Ishikawa (cell line): ENCODE data around the gene NUAK2.

ENCODE experiments used
- CEBPB ChIP-seq: IDR thresholded peaks from 2 replicates; pipeline ENCODE4 v1.6.1; 2012
- MAX ChIP-seq: IDR thresholded peaks from 2 replicates; pipeline ENCODE4 v1.6.1; 2012
- REST ChIP-seq: IDR thresholded peaks from 2 replicates; pipeline ENCODE4 v1.6.1; 2012; ENCODE audit warnings: low read depth, mild to moderate bottlenecking
- TCF12 ChIP-seq: IDR thresholded peaks from 2 replicates; pipeline ENCODE4 v1.6.1; 2012; ENCODE audit warnings: low read depth
- USF1 ChIP-seq: IDR thresholded peaks from 2 replicates; pipeline ENCODE4 v1.6.1; 2012

- TF ChIP-seq USF1 (no peak), CEBPB (no peak), TCF12 (no peak), MAX (no peak), REST (no peak)
These were observed 51.3 kb downstream of the NUAK2 start for GRCh38 chr1:205270271-205270670.
